CD4-positive, alpha-beta T cell treated with Interleukin-6 for 4 hours (primary cell): Measurements from ENCODE around the gene COLEC12.
"Not testable (repeated sequence)": the region's sequence is repeated elsewhere in the genome, so short reads cannot be mapped to it uniquely, and the experiment has no call there.

Source experiments
- DNase-seq: peaks from one replicate; pipeline ENCODE4 v3.0.0-alpha.2; 2020; ENCODE audit warnings: mixed read lengths

The COLEC12 gene

GRCh38 chr18:407191-407590 is 93.3 kb downstream of the COLEC12 start:
- DNase-seq: no peak

- DNase-seq: no peak
Observed at GRCh38 chr18:406677-407076, 93.8 kb downstream of the COLEC12 start.

- DNase-seq: not testable (repeated sequence)
Observed at GRCh38 chr18:405006-405405, 95.5 kb downstream of the COLEC12 start.

- no peak for DNase-seq
Observed at GRCh38 chr18:404061-404636, 96.4 kb downstream of the COLEC12 start.

GRCh38 chr18:402129-402528 is 98.4 kb downstream of the COLEC12 start:
- DNase-seq: no peak

GRCh38 chr18:400456-400855 is 100.0 kb downstream of the COLEC12 start:
- no peak for DNase-seq

- no peak for DNase-seq
Observed at GRCh38 chr18:399631-400135, 100.8 kb downstream of the COLEC12 start.

DNA sequence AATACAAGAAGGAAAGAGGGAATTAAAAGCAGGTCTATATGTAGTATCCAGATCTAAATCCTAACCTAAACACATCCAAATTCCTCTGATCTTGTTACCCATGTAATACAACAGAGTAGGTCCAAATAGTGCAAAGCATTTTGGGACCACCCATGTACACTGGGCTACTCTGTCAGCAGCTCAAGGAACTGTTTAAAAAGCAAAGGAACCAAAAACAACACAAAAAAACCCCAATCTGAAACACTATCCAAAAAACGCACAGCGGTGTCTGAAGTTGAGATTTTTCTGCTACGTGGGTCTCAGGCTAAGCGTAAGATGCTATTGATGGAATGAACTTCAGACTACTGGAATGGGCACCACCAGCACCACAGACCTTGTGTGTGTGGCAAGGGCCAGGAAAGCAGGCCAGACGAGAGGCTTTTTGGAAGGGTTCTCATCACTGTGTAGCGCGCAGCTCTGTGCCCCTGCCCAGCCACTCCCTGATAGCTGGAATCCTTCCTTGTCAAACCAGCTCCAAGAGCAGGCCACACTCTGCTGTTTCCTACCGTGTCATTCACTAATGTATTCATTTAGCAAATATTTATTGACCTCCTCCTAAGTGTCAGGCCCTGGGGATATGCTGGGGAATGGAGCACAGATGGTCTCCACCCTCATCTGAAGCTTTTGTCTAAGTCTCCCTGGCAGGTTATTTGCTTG is 101.4 kb downstream of the COLEC12 start:
- DNase-seq: no peak

- DNase-seq: no peak
Observed at GRCh38 chr18:396556-396955, 103.9 kb downstream of the COLEC12 start.

DNA sequence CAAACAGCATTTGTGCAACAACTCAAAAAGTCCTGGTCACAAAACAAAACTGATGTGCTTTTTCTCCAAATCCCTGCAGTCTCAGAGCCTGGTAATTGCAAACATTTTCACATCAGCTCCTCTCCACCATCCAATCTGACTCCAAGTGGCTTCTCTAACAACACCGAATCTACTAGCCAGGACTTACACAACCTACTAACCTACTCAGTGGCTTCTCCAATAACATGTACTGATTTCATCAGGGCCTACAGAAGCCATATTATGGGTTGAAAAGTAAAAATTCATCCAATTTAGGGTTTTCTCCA is 104.3 kb downstream of the COLEC12 start:
- DNase-seq: no peak

GRCh38 chr18:395456-396250 is 104.8 kb downstream of the COLEC12 start:
- DNase-seq: no peak

GRCh38 chr18:394987-395362 is 105.5 kb downstream of the COLEC12 start:
- no peak for DNase-seq

DNA sequence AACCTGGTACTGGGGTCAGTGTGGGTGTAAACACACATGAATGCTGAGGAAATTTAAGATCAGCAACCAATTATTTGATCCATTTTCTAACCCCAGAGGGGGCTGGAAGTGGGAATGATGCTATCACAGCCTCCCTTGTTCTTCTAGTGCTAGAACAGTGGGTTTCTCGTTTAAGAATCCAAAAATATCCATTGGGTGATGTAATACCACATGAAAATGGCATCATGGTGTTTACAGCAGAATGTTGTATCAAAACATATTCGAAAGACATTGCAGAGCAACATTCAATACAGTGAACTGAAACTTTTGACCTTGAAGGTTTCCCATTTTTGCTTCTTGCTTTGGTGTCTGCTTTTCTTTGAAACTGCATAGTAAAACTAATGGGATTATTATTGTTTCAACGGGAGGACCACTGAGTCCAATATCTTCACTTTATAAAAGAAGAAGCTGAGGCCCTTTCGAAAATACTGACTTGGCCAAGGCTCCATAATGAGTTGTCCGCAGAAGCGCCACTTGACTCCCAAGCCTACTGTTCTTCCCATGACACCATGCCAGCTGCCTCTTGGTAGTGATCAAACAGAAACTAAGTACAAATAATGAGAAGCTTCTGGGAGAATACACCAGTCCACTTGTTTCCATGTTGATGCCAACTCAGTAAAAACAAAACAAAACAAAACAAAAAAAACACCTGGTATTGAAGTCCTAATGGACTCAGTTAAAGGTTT is 106.1 kb downstream of the COLEC12 start:
- no peak for DNase-seq

DNA sequence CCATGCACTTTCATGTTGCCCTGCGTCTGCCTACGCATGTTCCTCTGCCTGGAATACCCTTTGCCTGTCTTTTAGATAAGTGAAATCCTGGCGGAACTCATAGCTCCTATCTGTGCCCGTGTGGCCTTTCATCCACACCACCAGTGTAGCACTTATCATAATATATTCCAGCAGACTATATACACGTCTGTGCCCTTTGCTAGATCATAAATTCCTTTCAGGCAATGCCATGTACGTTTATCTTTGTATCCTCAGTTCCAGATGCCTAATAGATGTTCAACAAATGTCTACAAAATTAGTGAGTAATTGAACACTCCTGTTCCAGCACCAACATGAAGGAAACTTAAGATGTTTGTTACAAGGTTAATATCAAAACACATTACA is 106.9 kb downstream of the COLEC12 start:
- DNase-seq: no peak

DNA sequence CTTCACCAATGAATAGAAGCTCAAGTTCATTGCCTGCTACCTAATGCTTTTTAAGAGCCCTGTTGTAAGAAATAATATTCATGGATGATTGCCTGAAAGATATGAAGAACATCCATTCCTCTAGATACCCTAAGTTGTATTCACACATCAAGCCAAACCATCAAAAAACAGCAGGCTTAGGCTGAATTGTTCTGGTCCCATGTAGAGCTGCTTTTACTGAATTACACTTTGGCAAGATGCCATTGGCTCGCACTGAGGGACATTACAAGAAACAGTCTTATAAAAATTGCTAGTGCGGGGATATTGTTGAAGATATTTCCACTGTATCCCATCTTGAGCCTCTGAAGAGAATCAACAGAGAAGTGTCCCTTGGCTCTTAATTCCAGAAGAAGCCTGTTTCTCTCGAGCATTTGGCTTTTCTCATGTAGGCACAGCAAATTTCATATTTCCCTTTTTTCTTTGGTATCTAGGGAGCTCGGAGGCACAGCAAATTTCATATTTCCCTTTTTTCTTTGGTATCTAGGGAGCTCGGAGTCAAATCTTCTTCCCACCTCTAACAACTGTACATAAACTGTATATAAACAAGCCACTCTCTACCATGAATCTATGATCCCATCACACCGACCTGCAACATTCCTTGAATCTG is 107.5 kb downstream of the COLEC12 start:
- no peak for DNase-seq

DNA sequence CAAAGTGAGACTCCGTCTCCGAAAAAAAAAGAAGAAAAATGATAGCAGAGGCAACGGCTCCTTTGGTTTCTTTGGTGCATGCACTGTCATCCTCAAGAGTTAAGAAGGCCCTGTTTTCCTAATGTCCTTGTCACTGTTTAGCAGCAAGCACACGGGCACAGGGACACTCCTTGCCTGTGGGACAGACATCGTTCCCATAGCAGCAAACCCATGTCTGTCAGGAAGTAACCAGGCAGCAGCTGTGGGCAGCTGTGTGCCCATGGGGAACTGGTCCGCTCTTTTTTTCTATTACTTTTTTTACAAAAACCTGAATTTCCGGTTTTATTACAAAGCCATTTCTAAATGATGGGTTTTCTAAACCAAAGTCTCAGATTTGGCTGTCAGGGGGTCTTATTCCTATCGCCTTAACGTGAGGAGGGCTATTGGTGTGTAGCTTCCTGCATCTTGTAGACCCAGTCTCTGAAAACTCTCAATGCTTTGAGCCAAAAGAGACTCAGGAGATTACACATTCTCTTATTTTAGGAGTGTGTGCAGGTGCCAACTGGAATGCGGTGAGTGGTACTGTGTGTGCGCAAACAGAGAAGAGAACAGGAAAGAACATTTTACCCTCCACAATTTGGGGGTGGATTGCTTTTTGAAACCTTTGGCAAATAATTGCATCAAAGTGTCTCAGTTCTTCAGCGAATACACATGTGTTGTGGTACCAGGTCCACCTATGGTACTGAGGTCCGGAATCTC is 109.6 kb downstream of the COLEC12 start:
- DNase-seq: no peak

- no peak for DNase-seq
Observed at GRCh38 chr18:389658-390357, 110.7 kb downstream of the COLEC12 start.

DNA sequence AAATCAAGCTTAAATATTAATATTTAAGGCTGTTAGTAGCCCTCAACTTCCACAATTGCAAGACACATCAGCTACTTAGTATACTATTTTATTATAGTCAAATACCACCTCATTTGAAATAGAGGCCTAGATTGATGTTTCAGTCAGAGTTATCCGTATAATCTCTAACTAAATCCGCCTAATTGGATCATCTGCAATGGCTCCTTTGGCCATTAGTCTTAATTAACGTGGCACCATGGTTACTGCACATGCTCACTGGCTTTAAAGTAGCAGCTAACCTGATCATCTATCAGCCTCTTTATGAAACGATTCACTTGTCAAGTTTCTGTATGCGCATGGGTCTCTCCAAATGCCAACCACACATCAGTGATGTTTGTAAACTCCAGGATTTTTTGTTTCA is 112.3 kb downstream of the COLEC12 start:
- no peak for DNase-seq

DNA sequence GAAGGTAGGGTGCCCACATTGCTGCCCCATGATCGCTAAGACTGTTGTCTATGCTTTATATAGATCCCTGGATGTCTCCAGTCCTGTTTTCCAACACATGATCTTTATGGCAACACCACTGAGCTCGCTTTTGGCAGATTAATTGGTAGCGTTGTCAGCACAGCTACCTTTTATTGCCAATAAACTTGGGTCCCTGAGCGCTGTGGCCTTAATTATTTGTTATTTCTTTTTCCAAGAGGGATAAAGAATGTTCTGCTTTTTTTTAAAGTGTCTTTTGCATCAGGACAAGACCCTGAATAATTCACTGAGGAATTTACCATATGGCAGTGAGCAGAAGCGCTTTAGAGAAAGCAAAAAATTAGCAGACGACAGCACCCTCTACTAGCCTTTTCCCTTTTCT is 113.5 kb downstream of the COLEC12 start:
- no peak for DNase-seq

DNA sequence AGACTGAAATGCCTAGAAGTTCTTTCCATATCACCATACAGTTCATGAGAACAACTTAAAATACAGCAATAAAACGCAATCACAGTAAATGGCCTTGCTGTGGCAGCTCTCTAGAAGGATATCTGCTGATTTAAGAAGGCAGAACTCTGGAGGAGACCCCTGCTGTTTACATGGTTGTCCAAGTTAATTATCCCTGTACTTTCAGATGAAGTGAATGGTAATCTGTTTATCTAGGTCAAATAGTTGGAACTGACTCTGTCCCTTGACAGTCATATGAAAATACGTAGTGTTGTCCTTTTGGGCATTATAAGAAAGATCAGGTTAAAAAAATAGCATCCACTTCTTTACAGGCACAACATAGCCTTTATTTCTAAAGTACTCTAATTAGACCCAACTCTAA is 115.6 kb downstream of the COLEC12 start:
- DNase-seq: no peak

GRCh38 chr18:383135-383534 is 117.4 kb downstream of the COLEC12 start:
- DNase-seq: no peak
